Activated CD8-positive, alpha-beta T cell treated with anti-CD3 and anti-CD28 coated beads for 36 hours (primary cell): ENCODE measurements around the gene OMA1. TPM values are rescaled to one million over a fixed set of nuclear protein-coding genes. Genes with fewer than 3 reads are reported as not detected.

Experiments
- ATAC-seq: fragments of 200-7000 bp; cut with Tn5 transposase; one replicate; pipeline ENCODE4 v1.10.0; 2021; ENCODE audit warnings: mild to moderate bottlenecking, moderate library complexity
- CTCF ChIA-PET: fragments of 350-600 bp; sonication (Branson Sonifier 250); formaldehyde crosslinking; loops from one replicate; lab custom pipeline; 2021; ENCODE audit warnings: antibody characterized with exemption; lab: Charles Lee
- POLR2A ChIA-PET: fragments of 350-600 bp; sonication (Branson Sonifier 250); formaldehyde crosslinking; loops from one replicate; lab custom pipeline; 2021; ENCODE audit warnings: antibody characterized with exemption; lab: Charles Lee
- DNase-seq: peaks from one replicate; pipeline ENCODE4 v3.0.0-alpha.2; 2020
- H3K27ac Mint-ChIP-seq: one replicate; pipeline ENCODE4 v1.8.0; 2021; ENCODE audit warnings: mild to moderate bottlenecking, mixed read lengths
- H3K27me3 Mint-ChIP-seq: one replicate; pipeline ENCODE4 v1.8.0; 2021; ENCODE audit warnings: mixed read lengths
- H3K36me3 Mint-ChIP-seq: one replicate; pipeline ENCODE4 v1.8.0; 2021; ENCODE audit warnings: low read depth, mixed read lengths
- H3K4me1 Mint-ChIP-seq: one replicate; pipeline ENCODE4 v1.8.0; 2021; ENCODE audit warnings: low read depth, mixed read lengths
- H3K4me3 Mint-ChIP-seq: one replicate; pipeline ENCODE4 v1.8.0; 2021; ENCODE audit warnings: mild to moderate bottlenecking, moderate library complexity, mixed read lengths
- H3K9me3 Mint-ChIP-seq: one replicate; pipeline ENCODE4 v1.8.0; 2021; ENCODE audit warnings: mixed read lengths
- CTCF ChIP-seq: fragments of 200-600 bp; IDR thresholded peaks from one replicate; pipeline ENCODE4 v1.8.0; 2022; ENCODE audit warnings: antibody characterized with exemption, mild to moderate bottlenecking
- intact Hi-C: fragments of 100-400 bp; cut with micrococcal nuclease; formaldehyde crosslinking; loops from one replicate; pipeline ENCODE4 v1.10.0; 2022
- total RNA-seq, 2 experiments: library from RNA; stranded (reverse); gene quantifications; one replicate each; pipeline ENCODE4 v1.2.3, GENCODE V29; 2021

OMA1 gene
- total RNA-seq, 2 experiments from 2014 or later, result 14.7 to 14.9 TPM

- no peak for TF ChIP-seq CTCF
- Mint-ChIP-seq H3K27me3 (no peaks in the 10 kb centered on the region), H3K9me3 (no peaks in the 10 kb centered on the region), H3K27ac (no peak overlapping the region), H3K4me1 (no peaks in the 10 kb centered on the region), H3K4me3 (no peak overlapping the region), H3K36me3 (peaks cover 1% of the 10 kb centered on the region)
- intact Hi-C loops, result no loop called here
- ChIA-PET POLR2A (no interaction called here), CTCF (no interaction called here)
- ATAC-seq, result no peak
- DNase-seq, result no peak
These were observed 114.5 kb downstream of the OMA1 start for GRCh38 chr1:58431901-58432620.

Other genes with a start within 250 kb of the OMA1 start
- under 1 TPM; 0.68 to 0.92 TPM for gene TACSTD2, start 30.5 kb upstream of the OMA1 start, total RNA-seq
- 10 to 100 TPM; 34.3 to 36.8 TPM for gene MYSM1, start 153.3 kb upstream of the OMA1 start, total RNA-seq
- gene JUN, start 237.3 kb upstream of the OMA1 start, total RNA-seq, result 10 to 100 TPM; 51.4 to 53.2 TPM